IPS-15b (cell line): ENCODE results near the gene WRAP73.

Experiments
- H3K27me3 ChIP-seq: one replicate; pipeline ENCODE4 v1.6.1; 2013; ENCODE audit warnings: low read length; ENCODE audit not compliant: control insufficient read depth, insufficient read depth
- H3K36me3 ChIP-seq: one replicate; pipeline ENCODE4 v1.6.1; 2013; ENCODE audit warnings: low read length; ENCODE audit not compliant: control insufficient read depth, insufficient read depth
- H3K4me1 ChIP-seq: one replicate; pipeline ENCODE4 v1.6.1; 2013; ENCODE audit warnings: mild to moderate bottlenecking, low read length; ENCODE audit not compliant: control insufficient read depth, insufficient read depth
- H3K4me3 ChIP-seq: one replicate; pipeline ENCODE4 v1.5.1; 2013; ENCODE audit warnings: low read depth, low read length
- H3K9ac ChIP-seq: one replicate; pipeline ENCODE4 v1.6.1; 2013; ENCODE audit warnings: low read depth, mild to moderate bottlenecking, low read length
- H3K9me3 ChIP-seq: one replicate; pipeline ENCODE4 v1.6.1; 2013; ENCODE audit warnings: mild to moderate bottlenecking, low read length; ENCODE audit not compliant: control insufficient read depth, insufficient read depth

Gene WRAP73

GRCh38 chr1:3672231-3672970, 22.5 kb upstream of the WRAP73 start:
- H3K27me3 ChIP-seq, result no peaks in the 10 kb centered on the region
- H3K9me3 ChIP-seq, result no peaks in the 10 kb centered on the region
- H3K4me3 ChIP-seq, result no peak overlapping the region
- H3K9ac ChIP-seq, result no peak overlapping the region
- H3K4me1 ChIP-seq, result no peaks in the 10 kb centered on the region
- H3K36me3 ChIP-seq, result no peaks in the 10 kb centered on the region

GRCh38 chr1:3671371-3672180, 21.7 kb upstream of the WRAP73 start:
- H3K4me3 ChIP-seq, result no peak overlapping the region
- no peaks in the 10 kb centered on the region for H3K27me3 ChIP-seq
- H3K9ac ChIP-seq, result no peak overlapping the region
- H3K4me1 ChIP-seq, result no peaks in the 10 kb centered on the region
- H3K36me3 ChIP-seq, result no peaks in the 10 kb centered on the region
- H3K9me3 ChIP-seq, result no peaks in the 10 kb centered on the region

DNA sequence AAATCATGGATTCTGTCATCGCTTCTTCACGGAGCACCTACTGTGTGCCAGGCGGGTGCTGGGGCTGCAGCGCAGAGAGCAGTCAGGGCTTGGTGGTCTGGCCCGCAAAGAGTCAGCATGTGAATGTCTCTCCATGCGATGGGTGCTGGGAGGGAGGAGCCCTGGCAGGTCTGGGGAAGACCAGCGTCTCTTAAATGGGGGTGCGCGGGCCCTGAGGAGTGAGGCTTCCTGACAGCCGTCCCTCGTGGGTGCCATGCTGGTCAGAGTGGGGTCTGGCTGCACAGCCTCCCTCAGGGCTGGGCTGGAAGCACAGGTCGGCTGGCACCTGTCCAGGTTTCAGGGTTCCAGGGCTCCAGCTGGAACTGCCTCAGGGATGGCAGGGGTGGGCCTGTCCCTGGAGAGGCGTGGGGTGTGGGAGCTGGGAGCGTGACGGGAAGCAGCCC, 20.9 kb upstream of the WRAP73 start:
- Histone ChIP-seq H3K4me1 (no peaks in the 10 kb centered on the region), H3K4me3 (no peak overlapping the region), H3K36me3 (no peaks in the 10 kb centered on the region), H3K9ac (no peak overlapping the region), H3K27me3 (no peaks in the 10 kb centered on the region), H3K9me3 (no peaks in the 10 kb centered on the region)

GRCh38 chr1:3669971-3670431, 20.1 kb upstream of the WRAP73 start:
- Histone ChIP-seq H3K36me3 (no peaks in the 10 kb centered on the region), H3K4me1 (no peaks in the 10 kb centered on the region), H3K4me3 (no peak overlapping the region), H3K27me3 (no peaks in the 10 kb centered on the region), H3K9me3 (no peaks in the 10 kb centered on the region), H3K9ac (no peak overlapping the region)

DNA sequence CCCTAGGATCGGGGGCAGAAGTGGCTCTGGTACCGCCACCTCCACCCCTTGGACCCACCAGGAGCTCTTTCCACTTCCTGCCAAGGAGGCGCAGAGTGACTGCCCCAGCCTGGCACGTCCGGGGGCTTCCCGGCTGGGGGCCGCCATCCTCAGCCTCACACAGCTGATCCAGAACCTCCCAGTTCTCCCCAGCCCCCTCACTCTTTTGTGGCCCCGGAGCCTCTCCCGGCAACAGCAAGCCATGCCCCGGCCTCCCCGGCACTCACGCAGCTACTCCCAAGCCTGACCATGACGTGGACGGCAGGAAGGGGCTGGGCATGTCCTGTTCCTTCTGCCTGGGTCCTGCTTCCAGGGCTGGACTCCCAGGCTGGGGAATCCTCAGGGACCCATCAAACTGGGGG, 19.5 kb upstream of the WRAP73 start:
- Histone ChIP-seq H3K36me3 (no peaks in the 10 kb centered on the region), H3K4me3 (no peak overlapping the region), H3K9ac (no peak overlapping the region), H3K27me3 (no peaks in the 10 kb centered on the region), H3K9me3 (no peaks in the 10 kb centered on the region), H3K4me1 (no peaks in the 10 kb centered on the region)

- Histone ChIP-seq H3K36me3 (no peaks in the 10 kb centered on the region), H3K4me3 (no peak overlapping the region), H3K9me3 (no peaks in the 10 kb centered on the region), H3K9ac (no peak overlapping the region), H3K4me1 (no peaks in the 10 kb centered on the region), H3K27me3 (no peaks in the 10 kb centered on the region)
Observed at GRCh38 chr1:3668585-3669300, 18.8 kb upstream of the WRAP73 start.

- no peaks in the 10 kb centered on the region for H3K9me3 ChIP-seq
- H3K4me3 ChIP-seq, result no peak overlapping the region
- H3K4me1 ChIP-seq, result no peaks in the 10 kb centered on the region
- no peaks in the 10 kb centered on the region for H3K36me3 ChIP-seq
- H3K9ac ChIP-seq, result no peak overlapping the region
- no peaks in the 10 kb centered on the region for H3K27me3 ChIP-seq
Observed at GRCh38 chr1:3668148-3668547, 18.2 kb upstream of the WRAP73 start.

- Histone ChIP-seq H3K36me3 (no peaks in the 10 kb centered on the region), H3K4me1 (no peaks in the 10 kb centered on the region), H3K27me3 (peaks cover 4% of the 10 kb centered on the region), H3K9ac (no peak overlapping the region), H3K4me3 (no peak overlapping the region), H3K9me3 (no peaks in the 10 kb centered on the region)
Observed at GRCh38 chr1:3664700-3665375, 14.9 kb upstream of the WRAP73 start.

DNA sequence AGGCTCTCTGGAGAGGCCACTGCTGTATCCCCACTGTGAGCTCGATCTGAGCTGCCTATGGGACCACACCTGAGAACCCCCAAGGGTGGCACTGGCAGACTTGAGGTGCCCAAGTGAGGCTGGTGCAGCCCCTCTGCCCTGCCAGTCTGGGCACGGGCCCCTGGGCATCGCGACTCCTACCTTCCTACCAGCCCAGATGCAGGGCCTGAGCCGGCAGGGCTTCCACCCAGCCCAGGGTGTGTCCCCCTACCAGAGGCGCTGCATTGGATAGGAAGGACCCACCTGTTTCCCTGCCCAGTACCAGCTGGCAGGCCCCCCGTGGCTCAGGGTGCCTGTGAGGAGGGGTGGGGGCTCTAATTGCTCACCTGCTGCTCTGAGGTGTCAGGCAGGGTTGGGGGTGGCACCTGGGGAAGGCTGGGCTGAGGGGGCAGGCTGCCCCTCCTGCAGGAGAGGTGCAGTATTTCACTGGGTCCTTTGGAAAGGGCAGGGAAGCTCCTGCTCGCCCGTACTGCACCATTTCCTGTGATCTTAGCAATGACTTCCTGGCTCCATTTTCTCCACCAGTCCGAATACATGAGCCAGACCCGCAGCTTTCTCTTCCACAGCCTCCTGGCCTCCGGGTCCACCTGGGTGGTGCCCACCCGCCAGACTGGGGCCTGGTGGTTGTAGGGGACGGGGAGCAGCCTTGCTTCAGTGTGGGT, 14.2 kb upstream of the WRAP73 start:
- H3K27me3 ChIP-seq, result peaks cover 4% of the 10 kb centered on the region
- no peak overlapping the region for H3K9ac ChIP-seq
- H3K4me1 ChIP-seq, result no peaks in the 10 kb centered on the region
- no peak overlapping the region for H3K4me3 ChIP-seq
- no peaks in the 10 kb centered on the region for H3K36me3 ChIP-seq
- no peaks in the 10 kb centered on the region for H3K9me3 ChIP-seq

DNA sequence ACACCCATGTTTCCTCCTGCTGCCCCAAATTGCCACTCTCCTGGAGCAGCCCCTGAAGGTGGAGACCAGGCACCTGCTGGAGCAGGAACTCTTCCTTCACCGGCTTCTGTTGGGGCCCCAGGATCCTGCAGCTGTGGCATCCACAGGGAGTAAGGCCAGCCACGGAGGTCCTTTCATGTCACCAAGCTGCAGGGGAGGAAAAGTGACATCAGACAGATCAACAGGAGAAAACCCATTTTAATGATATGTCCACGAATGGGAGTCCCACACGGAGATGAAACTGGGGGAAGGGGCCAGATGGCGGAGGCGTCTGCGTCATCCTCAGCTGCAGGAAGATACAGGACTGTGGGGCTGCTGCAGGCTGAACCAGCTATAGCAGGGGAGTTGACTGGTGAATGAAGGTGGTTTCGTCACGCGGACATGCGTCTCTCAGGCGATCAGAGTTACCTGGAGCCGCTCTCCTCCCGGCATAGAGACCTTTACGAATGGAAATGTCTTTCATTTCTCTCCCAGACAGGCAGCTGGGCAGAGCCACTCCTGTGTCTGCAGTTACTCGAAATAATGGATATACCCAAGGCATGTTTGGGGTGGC, 12.3 kb upstream of the WRAP73 start:
- Histone ChIP-seq H3K9me3 (no peaks in the 10 kb centered on the region), H3K36me3 (no peaks in the 10 kb centered on the region), H3K9ac (no peak overlapping the region), H3K4me3 (no peak overlapping the region), H3K4me1 (no peaks in the 10 kb centered on the region), H3K27me3 (peaks cover 6% of the 10 kb centered on the region)
